Measurements from ENCODE around the gene PRPF18.

- no peak for TF ChIP-seq CTCF (conservative IDR thresholded peaks at IDR 0.05; ENCODE audit: low read depth, low read length)
- TF ChIP-seq EZH2phosphoT487 (IDR thresholded peaks at IDR 0.05; ENCODE audit: borderline replicate concordance, low read length), result no peak
These were observed 47.4 kb downstream of the PRPF18 start for GRCh38 chr10:13634207-13634606.

Data from PC-3 (cell line).